ENCODE data around the gene NPC2. TPM values are rescaled to one million over a fixed set of nuclear protein-coding genes. Genes with fewer than 3 reads are reported as not detected.

The NPC2 gene
- total and polyA plus RNA-seq, 4 donors: 922 to 1,539 (median 1,190) TPM

DNA sequence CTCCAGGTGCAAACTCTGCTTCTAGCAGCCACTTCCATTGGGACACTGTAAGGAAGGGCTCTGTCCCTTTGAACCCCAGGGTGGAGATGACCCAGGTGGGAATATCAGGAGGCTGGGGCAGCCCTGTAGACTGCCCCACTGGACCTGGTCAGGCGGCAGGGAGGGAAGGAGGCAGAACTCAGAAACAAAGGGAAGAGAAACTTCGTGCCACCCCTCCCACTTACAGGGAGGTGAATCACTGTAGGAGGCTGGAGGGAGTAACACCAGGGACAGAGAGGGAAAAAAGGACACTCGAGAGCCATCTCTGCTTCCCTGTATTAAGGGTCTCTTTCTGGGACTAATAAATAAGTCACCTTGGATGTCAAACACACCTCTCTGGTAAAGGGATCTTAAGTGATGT lies 37.9 kb upstream of the NPC2 start:
- Histone ChIP-seq H3K27me3 (ENCODE audit: control insufficient read depth in 3 of 3, insufficient read depth in 3 of 3, low read length in 2 of 3) (no peaks in the 10 kb centered on the region), H3K4me1 (ENCODE audit: control insufficient read depth in 5 of 5, insufficient read depth in 5 of 5, low read length in 5 of 5) (peaks cover 0 to 16% (median 0%) of the 10 kb centered on the region in 5 donors), H3K9ac (ENCODE audit: insufficient read depth in 1 of 2, low read length in 2 of 2) (no peak overlapping the region), H3K36me3 (ENCODE audit: control insufficient read depth in 4 of 4, insufficient read depth in 4 of 4, low read length in 4 of 4) (peaks cover 0 to 4% (median 0%) of the 10 kb centered on the region in 4 donors), H3K9me3 (ENCODE audit: control insufficient read depth in 4 of 4, insufficient read depth in 3 of 4, low read length in 3 of 4) (no peaks in the 10 kb centered on the region), H3K4me3 (no peak overlapping the region), H3K27ac (ENCODE audit: low read depth in 1 of 2, low read length in 1 of 2) (no peak overlapping the region)
- 80 to 87% methylated on average over 3 of the region's 3 CpGs for WGBS, 2 donors
- TF ChIP-seq, protein P1, sequence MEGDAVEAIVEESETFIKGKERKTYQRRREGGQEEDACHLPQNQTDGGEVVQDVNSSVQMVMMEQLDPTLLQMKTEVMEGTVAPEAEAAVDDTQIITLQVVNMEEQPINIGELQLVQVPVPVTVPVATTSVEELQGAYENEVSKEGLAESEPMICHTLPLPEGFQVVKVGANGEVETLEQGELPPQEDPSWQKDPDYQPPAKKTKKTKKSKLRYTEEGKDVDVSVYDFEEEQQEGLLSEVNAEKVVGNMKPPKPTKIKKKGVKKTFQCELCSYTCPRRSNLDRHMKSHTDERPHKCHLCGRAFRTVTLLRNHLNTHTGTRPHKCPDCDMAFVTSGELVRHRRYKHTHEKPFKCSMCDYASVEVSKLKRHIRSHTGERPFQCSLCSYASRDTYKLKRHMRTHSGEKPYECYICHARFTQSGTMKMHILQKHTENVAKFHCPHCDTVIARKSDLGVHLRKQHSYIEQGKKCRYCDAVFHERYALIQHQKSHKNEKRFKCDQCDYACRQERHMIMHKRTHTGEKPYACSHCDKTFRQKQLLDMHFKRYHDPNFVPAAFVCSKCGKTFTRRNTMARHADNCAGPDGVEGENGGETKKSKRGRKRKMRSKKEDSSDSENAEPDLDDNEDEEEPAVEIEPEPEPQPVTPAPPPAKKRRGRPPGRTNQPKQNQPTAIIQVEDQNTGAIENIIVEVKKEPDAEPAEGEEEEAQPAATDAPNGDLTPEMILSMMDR (IDR thresholded peaks at IDR 0.05; ENCODE audit: control extremely low read depth, extremely low read depth): no peak
- ATAC-seq (ENCODE audit: insufficient read depth, low FRiP score) (no peak), DNase-seq (no peak)

DNA sequence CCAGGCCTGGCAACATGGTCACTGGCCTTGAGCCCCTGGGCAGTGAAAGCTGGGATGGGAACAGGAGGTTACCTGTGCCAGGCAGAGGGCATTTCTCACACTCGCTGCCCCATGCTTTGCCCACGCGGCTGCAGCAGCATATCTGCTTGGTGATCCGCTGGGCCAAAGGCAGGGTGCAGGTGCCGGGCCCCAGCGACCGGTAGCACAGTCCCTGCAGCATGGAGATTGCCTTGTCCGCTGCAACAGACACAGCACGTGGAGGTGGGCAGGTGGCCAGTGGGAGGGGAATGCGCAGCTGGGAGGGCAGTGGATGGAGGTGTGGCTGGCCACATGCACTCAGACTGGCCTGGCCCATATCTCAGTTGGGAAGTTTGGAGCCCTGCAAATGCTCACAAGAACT lies 35.8 kb upstream of the NPC2 start:
- peaks cover 0 to 2% (median 0%) of the 10 kb centered on the region in 4 donors for H3K36me3 ChIP-seq (ENCODE audit: control insufficient read depth in 4 of 4, insufficient read depth in 4 of 4, low read length in 4 of 4)
- no peak for DNase-seq
- H3K9me3 ChIP-seq (ENCODE audit: control insufficient read depth in 4 of 4, insufficient read depth in 3 of 4, low read length in 3 of 4): no peaks in the 10 kb centered on the region
- 92 to 96% methylated on average over 10 of the region's 10 CpGs for WGBS, 2 donors
- ATAC-seq (ENCODE audit: insufficient read depth, low FRiP score): no peak
- H3K4me3 ChIP-seq: no peak overlapping the region
- H3K4me1 ChIP-seq (ENCODE audit: control insufficient read depth in 5 of 5, insufficient read depth in 5 of 5, low read length in 5 of 5): peaks cover 0 to 17% (median 8%) of the 10 kb centered on the region in 5 donors
- H3K9ac ChIP-seq (ENCODE audit: insufficient read depth in 1 of 2, low read length in 2 of 2): no peak overlapping the region
- H3K27me3 ChIP-seq (ENCODE audit: control insufficient read depth in 3 of 3, insufficient read depth in 3 of 3, low read length in 2 of 3): no peaks in the 10 kb centered on the region
- H3K27ac ChIP-seq (ENCODE audit: low read depth in 1 of 2, low read length in 1 of 2): no peak overlapping the region
- TF ChIP-seq, protein P1 (IDR thresholded peaks at IDR 0.05; ENCODE audit: control extremely low read depth, extremely low read depth): no peak

DNA sequence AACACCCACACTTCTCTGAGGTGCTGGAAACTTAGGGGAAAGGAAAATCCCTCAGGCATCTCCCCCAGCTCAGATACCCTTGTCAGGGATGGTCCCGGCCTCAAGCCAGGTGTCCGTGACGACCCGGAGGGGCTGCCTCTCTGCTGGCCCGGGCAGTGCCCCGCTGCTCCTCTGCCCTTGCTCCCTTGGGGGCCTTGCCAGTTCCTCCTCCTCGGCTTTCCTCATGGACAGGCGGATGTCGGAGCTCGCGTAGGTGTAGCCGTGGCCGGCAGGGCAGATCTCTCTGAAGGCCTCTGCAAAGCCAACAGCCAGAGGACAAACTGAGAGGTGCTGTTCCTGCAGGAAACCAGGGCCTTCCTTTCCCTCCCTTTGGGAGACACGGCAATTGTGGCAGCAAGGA lies 35.3 kb upstream of the NPC2 start:
- ATAC-seq (ENCODE audit: insufficient read depth, low FRiP score) (no peak), DNase-seq (no peak)
- Histone ChIP-seq H3K4me1 (ENCODE audit: control insufficient read depth in 5 of 5, insufficient read depth in 5 of 5, low read length in 5 of 5) (peaks cover 0 to 17% (median 8%) of the 10 kb centered on the region in 5 donors), H3K9me3 (ENCODE audit: control insufficient read depth in 4 of 4, insufficient read depth in 3 of 4, low read length in 3 of 4) (no peaks in the 10 kb centered on the region), H3K36me3 (ENCODE audit: control insufficient read depth in 4 of 4, insufficient read depth in 4 of 4, low read length in 4 of 4) (peaks cover 0 to 2% (median 0%) of the 10 kb centered on the region in 4 donors), H3K4me3 (no peak overlapping the region), H3K9ac (ENCODE audit: insufficient read depth in 1 of 2, low read length in 2 of 2) (no peak overlapping the region), H3K27me3 (ENCODE audit: control insufficient read depth in 3 of 3, insufficient read depth in 3 of 3, low read length in 2 of 3) (no peaks in the 10 kb centered on the region), H3K27ac (ENCODE audit: low read depth in 1 of 2, low read length in 1 of 2) (no peak overlapping the region)
- 91 to 92% methylated on average over 13 to 14 of the region's 14 CpGs for WGBS, 2 donors
- TF ChIP-seq, protein P1 (IDR thresholded peaks at IDR 0.05; ENCODE audit: control extremely low read depth, extremely low read depth): no peak

DNA sequence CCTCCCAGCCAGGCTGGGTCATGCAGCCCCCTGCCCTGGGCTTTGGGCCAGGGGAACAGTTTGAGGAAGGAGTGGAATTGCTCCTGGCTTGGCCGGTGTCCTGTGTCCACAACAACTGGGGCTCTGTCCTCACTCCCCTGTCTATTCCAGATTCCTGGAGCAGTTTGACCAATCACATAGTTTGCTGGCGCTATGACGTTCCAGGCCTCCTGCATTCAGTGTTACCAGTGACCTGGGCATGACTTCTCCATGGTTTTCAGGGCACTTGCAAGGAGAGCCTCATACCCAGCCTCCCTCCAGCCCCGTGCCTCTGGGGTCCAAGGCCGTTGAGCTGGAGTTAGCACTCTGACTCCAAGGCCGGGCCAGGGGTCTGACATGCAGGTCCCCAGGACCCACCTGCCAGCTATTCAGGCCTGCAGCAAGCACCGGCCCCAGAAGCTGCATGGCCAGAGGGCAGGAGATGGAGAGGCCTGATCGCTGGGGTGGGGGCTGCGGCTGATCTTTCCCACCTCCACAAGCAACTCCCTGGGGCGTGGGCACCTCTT lies 34.7 kb upstream of the NPC2 start:
- WGBS, 2 donors: 86 to 90% methylated on average over 10 of the region's 10 CpGs
- no peaks in the 10 kb centered on the region for H3K27me3 ChIP-seq (ENCODE audit: control insufficient read depth in 3 of 3, insufficient read depth in 3 of 3, low read length in 2 of 3)
- TF ChIP-seq, protein P1 (IDR thresholded peaks at IDR 0.05; ENCODE audit: control extremely low read depth, extremely low read depth): no peak
- peaks cover 0 to 17% (median 8%) of the 10 kb centered on the region in 5 donors for H3K4me1 ChIP-seq (ENCODE audit: control insufficient read depth in 5 of 5, insufficient read depth in 5 of 5, low read length in 5 of 5)
- ATAC-seq (ENCODE audit: insufficient read depth, low FRiP score) (no peak), DNase-seq (no peak)
- no peak overlapping the region for H3K4me3 ChIP-seq
- no peaks in the 10 kb centered on the region for H3K9me3 ChIP-seq (ENCODE audit: control insufficient read depth in 4 of 4, insufficient read depth in 3 of 4, low read length in 3 of 4)
- H3K36me3 ChIP-seq (ENCODE audit: control insufficient read depth in 4 of 4, insufficient read depth in 4 of 4, low read length in 4 of 4): peaks cover 0 to 2% (median 0%) of the 10 kb centered on the region in 4 donors
- no peak overlapping the region for H3K9ac ChIP-seq (ENCODE audit: insufficient read depth in 1 of 2, low read length in 2 of 2)
- H3K27ac ChIP-seq (ENCODE audit: low read depth in 1 of 2, low read length in 1 of 2): no peak overlapping the region
